Pancreas (tissue), 10 donors: ENCODE results near the gene MACROD2. TPM values are rescaled to one million over a fixed set of nuclear protein-coding genes. Genes with fewer than 3 reads are reported as not detected.
A peak's percentile ranks its signal among the peaks of the same experiment; 100 is the strongest.

Source experiments
- ATAC-seq, 4 donors: fragments of 200-7000 bp; cut with Tn5 transposase; one replicate each; pipeline versions ENCODE4 v1.8.0 to v1.9.1; 2020; ENCODE audit warnings: mild to moderate bottlenecking in 4 of 4, moderate library complexity in 4 of 4
- DNase-seq, 6 donors: peaks; one replicate each; pipeline ENCODE4 v3.0.0-alpha.2; 2020
- FAIRE-seq: peaks from 2 replicates; lab custom pipeline; 2012; peaks lifted over from hg19 to GRCh38; lab: Jason Lieb, UNC
- H3K27ac ChIP-seq, 4 donors: fragments of 200-600 bp; sonication (generic); 1 replicate in 3 of 4; 2 replicates in 1 of 4; pipeline versions ENCODE4 v1.5.0 to v1.8.0; 2020
- H3K27me3 ChIP-seq, 4 donors: fragments of 200-600 bp; one replicate each; pipeline ENCODE4 v1.8.0; 2021
- H3K36me3 ChIP-seq, 3 donors: fragments of 200-600 bp; sonication (generic) in 1 of 3; one replicate each; pipeline versions ENCODE4 v1.5.0 to v1.8.0; 2020 to 2021
- H3K4me1 ChIP-seq, 3 donors: fragments of 200-600 bp; one replicate each; pipeline ENCODE4 v1.8.0; 2021
- H3K4me3 ChIP-seq, 4 donors: fragments of 200-600 bp; sonication (generic) in 2 of 4; one replicate each; pipeline versions ENCODE4 v1.5.0 to v1.8.0; 2020 to 2021
- H3K9me3 ChIP-seq, 4 donors: fragments of 200-600 bp; one replicate each; pipeline ENCODE4 v1.8.0; 2021
- WGBS, 2 donors: extraction: QIAGEN DNeasy Blood & Tissue Kit; methylation state at CpG; one replicate each; pipeline ENCODE4 v1.1.7; 2013; 5-methylcytosine and 5-hydroxymethylcytosine counted together
- intact Hi-C, 3 donors: fragments of 100-400 bp; cut with DNase I; formaldehyde crosslinking; loops; one replicate each; pipeline versions ENCODE4 v1.11.1 to v1.14.2; 2022
- polyA plus RNA-seq, 2 donors: library from polyadenylated mRNA; stranded (reverse); fragments of 200-250 nt; gene quantifications; one replicate each; pipeline ENCODE4 v1.2.3, GENCODE V29; 2013
- total RNA-seq, 6 donors: library from RNA; stranded (reverse); fragmentation: NEBNext Ultra II Directional in 4 of 6; extraction: Animal tissue kit (Norgen Biotek cat#: 25700) in 4 of 6; gene quantifications; one replicate each; pipeline versions ENCODE4 v1.2.1 to v1.2.4, GENCODE V29; 2021 to 2023
- TF ChIP-seq, protein P1 (sequence below), 4 donors: fragments of 200-600 bp; sonication (generic) in 3 of 4; IDR thresholded peaks; one replicate each; pipeline versions ENCODE4 v1.5.0 to v1.8.0; 2021; ENCODE audit warnings: antibody characterized with exemption in 4 of 4
- donor health status: healthy with polysubstance abuse.
- donor health status: DM: no; HTN: no; CAD: no; lungs with moderate emphysema.
- donor health status: DM: no; HTN: no; CAD: no.
- donor health status: control.
- donor health status: control.
- donor health status: Bipolar disorder and iron deficiency.
- donor health status: DM: yes; HTN: yes; CAD: no.
- donor health status: DM: no; HTN: no; CAD: no.
- donor health status: DM: no; HTN: no; CAD: no.
- donor health status: DM: yes; HTN: yes; CAD: no.

Gene MACROD2
- total and polyA plus RNA-seq, 8 donors: 1.7 to 4.9 (median 2.7) TPM

- Histone ChIP-seq H3K27me3 (no peaks in the 10 kb centered on the region), H3K4me3 (no peak overlapping the region), H3K9me3 (no peaks in the 10 kb centered on the region), H3K36me3 (no peaks in the 10 kb centered on the region), H3K27ac (no peak overlapping the region), H3K4me1 (no peaks in the 10 kb centered on the region)
- TF ChIP-seq, protein P1, sequence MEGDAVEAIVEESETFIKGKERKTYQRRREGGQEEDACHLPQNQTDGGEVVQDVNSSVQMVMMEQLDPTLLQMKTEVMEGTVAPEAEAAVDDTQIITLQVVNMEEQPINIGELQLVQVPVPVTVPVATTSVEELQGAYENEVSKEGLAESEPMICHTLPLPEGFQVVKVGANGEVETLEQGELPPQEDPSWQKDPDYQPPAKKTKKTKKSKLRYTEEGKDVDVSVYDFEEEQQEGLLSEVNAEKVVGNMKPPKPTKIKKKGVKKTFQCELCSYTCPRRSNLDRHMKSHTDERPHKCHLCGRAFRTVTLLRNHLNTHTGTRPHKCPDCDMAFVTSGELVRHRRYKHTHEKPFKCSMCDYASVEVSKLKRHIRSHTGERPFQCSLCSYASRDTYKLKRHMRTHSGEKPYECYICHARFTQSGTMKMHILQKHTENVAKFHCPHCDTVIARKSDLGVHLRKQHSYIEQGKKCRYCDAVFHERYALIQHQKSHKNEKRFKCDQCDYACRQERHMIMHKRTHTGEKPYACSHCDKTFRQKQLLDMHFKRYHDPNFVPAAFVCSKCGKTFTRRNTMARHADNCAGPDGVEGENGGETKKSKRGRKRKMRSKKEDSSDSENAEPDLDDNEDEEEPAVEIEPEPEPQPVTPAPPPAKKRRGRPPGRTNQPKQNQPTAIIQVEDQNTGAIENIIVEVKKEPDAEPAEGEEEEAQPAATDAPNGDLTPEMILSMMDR (IDR thresholded peaks at IDR 0.05): no peak
- 68 to 74% methylated on average over 2 of the region's 2 CpGs for WGBS, 2 donors
- FAIRE-seq (no peak), DNase-seq (no peak), ATAC-seq (no peak)
- intact Hi-C loops: no loop called here
These were observed 1650.5 kb downstream of the MACROD2 start for GRCh38 chr20:15645816-15646215.

DNA sequence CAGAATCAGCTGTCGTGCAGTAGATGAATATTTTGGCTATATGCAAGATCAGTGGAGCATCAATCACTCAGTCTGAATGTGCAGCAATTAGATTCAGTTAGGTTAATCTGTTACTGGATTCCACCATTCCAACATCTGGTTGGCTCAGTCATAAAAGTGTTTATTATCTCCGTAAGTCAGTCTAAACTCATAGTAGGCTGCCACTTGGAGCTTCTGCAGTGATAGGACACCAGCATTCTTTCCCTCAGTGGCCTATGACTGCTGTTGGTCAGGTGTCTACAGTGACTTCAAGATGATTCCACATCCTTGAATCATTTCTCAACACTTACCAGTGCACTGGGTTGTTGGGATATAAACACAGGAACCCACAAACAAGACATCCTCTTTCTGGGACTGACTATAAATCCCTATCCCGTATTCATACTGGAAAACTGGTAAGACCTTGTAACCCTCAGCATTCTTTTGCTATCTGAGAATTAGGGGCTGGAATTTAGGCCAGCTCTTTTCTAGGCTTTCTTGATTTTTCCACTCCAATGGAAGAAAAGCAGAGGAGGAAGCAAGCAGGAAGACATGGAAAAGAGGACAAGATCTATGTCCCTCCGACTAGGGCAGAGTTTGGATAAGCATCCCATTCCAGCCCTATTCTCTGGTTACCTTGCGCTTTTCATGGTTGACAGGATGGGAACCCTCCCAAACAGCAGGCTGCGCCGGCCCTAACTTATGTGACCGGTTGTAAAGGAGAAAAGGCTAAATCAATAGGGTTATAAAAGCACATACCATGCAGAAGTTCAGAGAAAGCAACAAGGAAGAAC, 1658.3 kb downstream of the MACROD2 start:
- Histone ChIP-seq H3K4me3 (no peak overlapping the region), H3K9me3 (no peaks in the 10 kb centered on the region), H3K27me3 (no peaks in the 10 kb centered on the region), H3K27ac (no peak overlapping the region), H3K4me1 (no peaks in the 10 kb centered on the region), H3K36me3 (no peaks in the 10 kb centered on the region)
- TF ChIP-seq, protein P1 (IDR thresholded peaks at IDR 0.05): no peak
- 81 to 88% methylated on average over 8 of the region's 8 CpGs for WGBS, 2 donors
- ATAC-seq (no peak), FAIRE-seq (no peak), DNase-seq (no peak)
- intact Hi-C loops: no loop called here

DNA sequence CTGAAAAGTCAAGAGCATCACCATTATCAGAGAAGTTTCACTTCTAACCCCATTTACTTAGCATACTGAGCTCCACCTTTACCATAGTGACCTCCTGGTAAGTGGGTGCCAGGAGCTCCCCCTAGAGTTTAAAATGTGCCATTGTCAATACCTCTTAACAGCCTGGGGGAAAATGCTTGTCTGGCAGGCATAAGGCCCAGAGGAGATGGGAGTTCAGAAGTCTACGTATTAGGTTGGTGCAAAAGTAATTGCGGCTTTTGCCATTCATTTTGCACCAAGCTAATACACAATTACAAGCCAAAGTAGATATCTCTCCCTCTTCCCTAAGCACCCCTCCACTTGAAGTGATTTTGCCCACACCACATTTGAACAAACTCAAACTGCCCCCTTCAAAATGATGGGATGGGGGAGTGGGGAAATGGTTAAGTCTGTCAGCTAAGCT, 1658.9 kb downstream of the MACROD2 start:
- DNase-seq (peak in 3 of 6 donors; percentile 19 to 51 (median 32)), FAIRE-seq (no peak), ATAC-seq (peak in 3 of 4 donors; percentile 85 to 98 (median 92))
- no peaks in the 10 kb centered on the region for H3K9me3 ChIP-seq
- H3K36me3 ChIP-seq: no peaks in the 10 kb centered on the region
- WGBS, 2 donors: 23 to 32% methylated on average over 2 of the region's 2 CpGs
- intact Hi-C loops: no loop called here
- TF ChIP-seq, protein P1 (IDR thresholded peaks at IDR 0.05): peak; percentile 34 to 51 (median 46)
- H3K27me3 ChIP-seq: no peaks in the 10 kb centered on the region
- no peaks in the 10 kb centered on the region for H3K4me1 ChIP-seq
- H3K27ac ChIP-seq: no peak overlapping the region
- no peak overlapping the region for H3K4me3 ChIP-seq

- no peak overlapping the region for H3K27ac ChIP-seq
- DNase-seq (no peak), FAIRE-seq (no peak), ATAC-seq (no peak)
- no peaks in the 10 kb centered on the region for H3K27me3 ChIP-seq
- no peaks in the 10 kb centered on the region for H3K36me3 ChIP-seq
- no peaks in the 10 kb centered on the region for H3K4me1 ChIP-seq
- TF ChIP-seq, protein P1 (IDR thresholded peaks at IDR 0.05): no peak
- H3K9me3 ChIP-seq: no peaks in the 10 kb centered on the region
- no peak overlapping the region for H3K4me3 ChIP-seq
- intact Hi-C loops: no loop called here
- 84 to 86% methylated on average over 7 of the region's 7 CpGs for WGBS, 2 donors
These were observed 1660.1 kb downstream of the MACROD2 start for GRCh38 chr20:15655295-15655874.

GRCh38 chr20:15656124-15656523, 1660.8 kb downstream of the MACROD2 start:
- no peak for ATAC-seq
- WGBS, 2 donors: 55 to 74% methylated on average over 2 of the region's 2 CpGs

More at GRCh38 chr20:15656124-15656523, 1660.8 kb downstream of the MACROD2 start:
- Histone ChIP-seq H3K4me1 (no peaks in the 10 kb centered on the region), H3K27ac (no peak overlapping the region), H3K4me3 (no peak overlapping the region), H3K36me3 (no peaks in the 10 kb centered on the region), H3K9me3 (no peaks in the 10 kb centered on the region), H3K27me3 (no peaks in the 10 kb centered on the region)
- intact Hi-C loops: no loop called here
- DNase-seq (no peak), FAIRE-seq (no peak)
- TF ChIP-seq, protein P1 (IDR thresholded peaks at IDR 0.05): no peak
